SHP77 (cell line): ENCODE data around the gene PPP1R2B.

Source experiments
- DNase-seq, 2 experiments: peaks; one replicate each; lab custom pipeline; 2025; lab: John Stamatoyannopoulos, UW

The PPP1R2B gene

DNA sequence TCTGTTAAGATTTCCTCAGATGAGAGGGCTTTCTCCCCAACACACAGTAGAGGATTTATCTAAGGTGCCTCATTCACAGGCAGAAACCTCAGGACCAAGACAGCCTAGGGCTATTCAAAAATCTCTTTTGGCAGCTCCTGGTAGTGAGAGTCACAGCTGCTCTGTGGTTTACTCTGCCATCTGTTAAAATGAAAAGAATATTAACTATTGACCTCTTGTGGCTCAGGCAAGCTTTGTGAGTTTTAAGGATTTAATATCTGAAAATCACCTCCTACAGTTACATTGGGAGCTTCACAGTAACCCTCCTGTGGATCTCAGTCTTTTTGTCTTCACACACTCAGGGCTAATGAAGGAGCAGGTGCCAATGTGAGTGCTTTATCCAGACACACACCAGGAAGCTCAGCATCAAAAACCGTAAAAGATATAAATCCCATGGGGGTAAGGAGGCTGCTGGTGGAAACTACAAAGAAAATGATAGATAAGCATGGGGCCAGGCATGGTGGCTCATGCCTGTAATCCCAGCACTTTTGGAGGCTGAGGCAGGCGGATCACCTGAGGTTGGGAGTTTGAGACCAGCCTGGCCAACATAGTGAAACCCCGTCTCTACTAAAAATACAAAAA lies 29.7 kb downstream of the PPP1R2B start:
- no peak for DNase-seq

DNA sequence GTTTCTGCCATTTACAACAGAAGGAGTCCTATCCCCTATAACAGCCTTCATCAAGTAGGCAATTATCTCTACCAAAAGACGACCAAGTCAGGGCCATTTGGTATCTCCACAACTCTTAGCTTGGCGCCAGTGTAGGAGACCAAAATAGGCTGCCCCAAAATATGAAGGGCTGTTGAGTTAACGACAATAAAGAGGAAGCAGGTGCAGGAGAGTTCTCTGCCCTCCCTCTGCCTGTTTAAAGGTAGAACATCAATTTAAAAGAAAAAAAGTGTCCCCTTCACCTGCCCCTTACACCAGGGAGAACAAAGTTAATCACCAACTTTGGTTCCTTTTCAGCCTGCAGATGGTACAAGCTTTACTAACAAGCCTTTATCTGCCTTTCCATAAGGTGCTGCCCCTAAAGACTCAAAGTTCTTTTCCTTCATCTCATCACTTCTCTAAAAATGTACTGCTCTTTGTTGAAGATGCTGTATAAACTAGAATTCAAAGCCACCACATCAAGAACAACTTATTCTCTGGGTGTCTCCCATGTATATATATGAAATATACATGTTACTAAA lies 33.3 kb downstream of the PPP1R2B start:
- DNase-seq: no peak

DNA sequence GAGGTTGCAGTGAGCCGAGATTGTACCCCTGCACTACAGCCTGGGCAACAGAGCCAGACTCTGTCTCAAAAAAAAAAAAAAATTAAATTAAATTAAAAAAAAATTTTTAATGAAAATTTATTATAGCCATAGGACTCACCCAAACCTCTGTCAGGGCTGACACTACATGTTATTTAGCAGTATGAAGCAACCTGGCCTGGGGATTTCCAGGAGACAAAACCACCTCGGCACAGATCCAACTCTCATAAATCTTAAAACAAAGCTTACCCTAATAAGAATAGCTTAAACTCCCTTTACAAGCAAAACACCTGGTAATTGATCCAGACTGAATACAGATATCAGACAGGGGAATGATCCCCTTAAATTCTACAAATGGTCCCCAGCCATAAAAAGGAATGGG lies 38.4 kb downstream of the PPP1R2B start:
- no peak for DNase-seq

DNA sequence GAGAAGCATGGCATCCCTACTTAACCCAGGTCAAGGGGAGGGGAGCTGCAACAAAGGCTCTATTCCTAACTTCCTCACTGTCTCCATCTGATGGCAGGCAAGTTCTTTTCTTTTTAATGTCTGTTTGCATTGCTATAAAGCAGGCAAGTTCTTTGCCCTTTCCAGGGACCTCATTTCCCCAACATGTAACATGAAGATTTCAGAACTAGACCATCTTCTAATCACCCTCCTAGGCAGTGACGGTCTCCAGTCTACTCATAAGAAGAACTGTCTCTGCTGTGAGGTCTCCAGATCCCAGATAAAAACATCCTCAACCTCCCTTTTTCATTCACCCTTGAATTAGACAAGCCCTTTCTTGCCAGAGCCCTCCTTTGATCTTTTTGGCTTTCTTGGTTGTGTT lies 42.1 kb downstream of the PPP1R2B start:
- no peak for DNase-seq

DNA sequence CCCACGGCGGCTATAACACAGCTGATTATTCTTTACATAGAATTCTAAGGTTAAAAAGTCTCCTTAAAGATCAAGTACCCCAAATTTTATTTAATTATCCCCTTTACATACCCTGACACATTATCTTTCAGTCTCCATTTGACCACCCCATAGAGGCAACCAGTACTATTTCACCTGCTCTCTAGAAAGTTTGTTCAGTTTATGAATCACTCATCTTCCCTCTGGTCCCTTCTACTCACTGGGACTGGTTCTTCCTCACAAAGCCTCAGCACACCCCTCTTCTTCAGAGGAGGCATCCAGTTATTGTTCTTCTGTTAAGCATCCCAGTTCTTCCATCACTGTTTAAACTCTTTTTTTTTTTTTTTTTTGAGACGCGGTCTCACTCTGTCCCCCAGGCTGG lies 42.8 kb downstream of the PPP1R2B start:
- no peak for DNase-seq

DNA sequence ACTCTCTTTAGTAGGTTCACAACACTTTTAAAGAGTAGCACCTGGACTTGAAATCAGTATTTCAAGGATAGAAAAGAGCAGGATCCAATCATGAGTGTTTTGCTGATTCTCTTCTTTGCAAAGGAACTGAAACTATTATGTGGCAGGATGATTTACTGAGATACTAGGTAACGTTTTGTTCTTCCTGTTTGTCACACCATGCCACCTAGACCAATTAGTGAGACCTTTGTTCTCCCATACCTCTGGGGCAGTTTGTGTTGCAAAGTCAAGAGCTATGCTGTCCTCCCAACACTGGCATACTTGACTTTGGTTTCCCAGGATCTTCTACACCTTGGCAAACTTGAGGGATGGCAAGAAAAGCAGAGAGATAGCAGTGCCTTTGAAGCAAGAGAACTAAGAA lies 43.4 kb downstream of the PPP1R2B start:
- no peak for DNase-seq

DNA sequence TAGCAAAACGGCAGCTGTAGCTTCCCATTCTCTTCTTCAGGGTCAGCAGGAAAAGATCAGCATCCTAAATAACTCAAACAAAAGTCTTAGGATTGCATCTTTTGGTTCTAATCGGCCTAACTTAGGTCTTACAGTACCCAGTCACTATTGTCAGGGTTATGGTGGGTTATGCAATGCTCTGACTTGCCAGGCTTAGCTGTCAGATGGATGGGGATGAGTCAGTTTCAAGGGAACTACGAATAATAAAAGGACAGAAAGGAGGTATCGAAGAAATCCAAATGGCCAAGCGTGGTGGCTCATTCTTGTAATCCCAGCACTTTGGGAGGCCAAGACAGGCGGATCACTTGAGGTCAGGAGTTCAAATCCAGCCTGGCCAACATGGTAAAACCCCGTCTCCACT lies 46.5 kb downstream of the PPP1R2B start:
- no peak for DNase-seq
